Measurements from ENCODE around the gene BICDL2. TPM values are rescaled to one million over a fixed set of nuclear protein-coding genes. Genes with fewer than 3 reads are reported as not detected.
A peak's percentile ranks its signal among the peaks of the same experiment; 100 is the strongest.

The BICDL2 gene
- total RNA-seq, 2 donors from 2014 or later: 132 to 357 TPM

- H3K4me3 ChIP-seq: no peak overlapping the region
- no peaks in the 10 kb centered on the region for H3K9me3 ChIP-seq
- peaks cover 21% of the 10 kb centered on the region for H3K4me1 ChIP-seq
- ATAC-seq: peak; percentile 15
- no peak for DNase-seq
- H3K27ac ChIP-seq: no peak overlapping the region
- peaks cover 0 to 32% of the 10 kb centered on the region in 2 donors for H3K27me3 ChIP-seq
- TF ChIP-seq CTCF (IDR thresholded peaks at IDR 0.05) (no peak), POLR2A (IDR thresholded peaks at IDR 0.05) (no peak)
- intact Hi-C loops (cut with DNase I): no loop called here
- 6 to 22% methylated on average over 9 to 36 of the region's 54 CpGs for WGBS, 2 donors
- no peaks in the 10 kb centered on the region for H3K36me3 ChIP-seq (replicated peaks in 1 of 2; ENCODE audit: insufficient read depth in 1 of 2, low read depth in 2 of 2)
These were observed 10.1 kb upstream of the BICDL2 start for GRCh38 chr16:3046641-3047386.

DNA sequence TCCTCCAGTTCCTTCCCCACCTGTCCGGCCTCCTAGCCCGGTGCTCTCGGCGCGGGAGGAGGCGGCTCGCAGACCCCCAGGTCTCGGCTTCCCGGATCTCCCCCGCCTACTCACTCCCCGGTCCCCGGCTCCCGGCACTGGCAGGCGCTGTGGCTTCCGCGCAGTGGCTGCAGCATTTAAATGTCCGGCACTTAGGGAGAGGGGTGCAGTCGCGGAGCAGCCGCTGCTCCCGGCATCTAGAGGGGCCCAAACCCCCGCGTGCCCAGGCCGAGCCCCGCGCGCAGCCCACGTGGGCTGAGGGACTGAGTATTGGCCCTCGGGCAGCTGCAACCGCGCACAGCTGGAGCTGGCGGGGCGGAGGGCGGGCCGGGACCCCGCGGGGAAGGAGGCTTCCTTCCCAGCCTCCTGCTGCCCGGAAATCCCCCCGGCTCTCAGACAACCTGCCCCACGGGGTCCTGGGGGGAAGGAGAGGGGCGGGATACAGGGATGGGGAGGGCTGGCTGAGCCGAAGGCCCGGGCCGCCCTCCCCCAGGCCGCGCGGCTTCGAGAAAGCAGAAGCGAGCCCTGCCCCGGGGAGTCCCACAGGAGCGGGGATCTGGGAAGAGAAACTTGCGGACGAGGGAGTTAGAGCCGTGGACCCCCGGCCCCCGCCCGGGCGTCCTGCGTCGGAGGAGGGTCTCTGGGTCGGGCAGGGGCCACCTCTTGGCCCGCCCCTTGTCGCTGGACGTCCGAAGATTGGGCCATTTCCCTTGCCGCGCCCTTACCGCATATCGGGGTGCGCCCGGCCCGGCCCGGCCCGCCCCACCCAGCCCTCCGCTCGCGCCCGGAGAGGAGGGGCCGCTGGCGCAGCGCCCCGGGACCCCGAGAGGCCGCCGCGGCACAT lies 9.3 kb upstream of the BICDL2 start, which contains the start of gene MMP25:
Gene MMP25, plus strand, starts transcription at position 804 of the 883 bp plus-strand sequence. CDS start 357 bp downstream, outside the sequence.
- no peaks in the 10 kb centered on the region for H3K9me3 ChIP-seq
- H3K4me3 ChIP-seq: peak within 1 kb of the TSS; percentile 2 to 17
- no peak within 1 kb of the TSS for H3K27ac ChIP-seq
- 0 to 1% methylated on average over 1 to 69 of the region's 86 CpGs for WGBS, 2 donors
- ATAC-seq (peak; percentile 56), DNase-seq (no peak)
- H3K36me3 ChIP-seq (replicated peaks in 1 of 2; ENCODE audit: insufficient read depth in 1 of 2, low read depth in 2 of 2): no peaks in the 10 kb centered on the region
- H3K4me1 ChIP-seq: peaks cover 21% of the 10 kb centered on the region
- no peak for TF ChIP-seq CTCF (IDR thresholded peaks at IDR 0.05)
- TF ChIP-seq POLR2A (IDR thresholded peaks at IDR 0.05): no peak
- intact Hi-C loops (cut with DNase I): no loop called here
- peaks cover 0 to 32% of the 10 kb centered on the region in 2 donors for H3K27me3 ChIP-seq

DNA sequence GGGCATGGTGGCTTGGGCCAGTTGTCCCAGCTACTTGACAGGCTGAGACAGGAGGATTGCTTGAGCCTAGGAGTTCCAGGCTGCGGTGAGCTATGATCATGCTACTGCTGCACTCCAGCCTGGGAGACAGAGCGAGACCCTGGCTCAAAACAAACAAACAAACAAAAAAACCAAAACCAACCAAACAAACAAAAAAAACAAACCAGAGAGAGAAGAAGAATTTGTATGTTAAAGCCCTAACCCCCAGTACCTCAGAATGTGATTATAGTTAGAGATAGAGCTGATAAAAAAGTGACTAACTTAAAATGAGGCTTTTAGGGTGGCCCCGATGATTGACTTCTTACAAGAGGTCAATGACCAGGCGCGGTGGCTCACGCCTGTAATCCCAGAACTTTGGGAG lies 8.0 kb upstream of the BICDL2 start:
- DNase-seq (no peak), ATAC-seq (no peak)
- Histone ChIP-seq H3K9me3 (no peaks in the 10 kb centered on the region), H3K4me1 (peaks cover 21% of the 10 kb centered on the region), H3K27ac (no peak overlapping the region), H3K27me3 (peaks cover 0 to 32% of the 10 kb centered on the region in 2 donors), H3K36me3 (replicated peaks in 1 of 2; ENCODE audit: insufficient read depth in 1 of 2, low read depth in 2 of 2) (no peaks in the 10 kb centered on the region), H3K4me3 (no peak overlapping the region)
- 89 to 94% methylated on average over 6 of the region's 6 CpGs for WGBS, 2 donors
- TF ChIP-seq POLR2A (IDR thresholded peaks at IDR 0.05): no peak
- no peak for TF ChIP-seq CTCF (IDR thresholded peaks at IDR 0.05)
- intact Hi-C loops (cut with DNase I): no loop called here

DNA sequence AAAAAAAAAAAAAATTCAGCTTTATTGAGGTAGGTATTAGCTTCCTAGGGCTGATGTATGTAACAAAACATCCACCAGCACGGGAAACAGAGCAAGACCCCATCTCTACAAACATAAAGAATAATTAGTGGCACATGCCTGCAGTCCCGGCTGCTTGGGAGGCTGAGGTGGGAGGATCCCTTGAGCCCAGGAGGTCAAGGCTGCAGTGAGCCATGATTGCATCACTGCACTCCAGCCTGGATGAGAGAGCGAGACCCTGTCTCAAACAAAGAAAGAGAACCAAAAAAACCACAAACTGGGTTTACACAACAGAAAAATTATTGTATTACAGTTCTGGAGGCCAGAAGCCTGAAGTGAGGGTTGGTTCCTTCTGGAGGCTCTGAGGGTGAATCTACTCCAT lies 5.6 kb upstream of the BICDL2 start:
- no peaks in the 10 kb centered on the region for H3K36me3 ChIP-seq (replicated peaks in 1 of 2; ENCODE audit: insufficient read depth in 1 of 2, low read depth in 2 of 2)
- intact Hi-C loops (cut with DNase I): no loop called here
- peaks cover 0 to 28% of the 10 kb centered on the region in 2 donors for H3K27me3 ChIP-seq
- DNase-seq (no peak), ATAC-seq (no peak)
- 86 to 89% methylated on average over 3 of the region's 3 CpGs for WGBS, 2 donors
- H3K27ac ChIP-seq: no peak overlapping the region
- no peaks in the 10 kb centered on the region for H3K9me3 ChIP-seq
- H3K4me3 ChIP-seq: no peak overlapping the region
- peaks cover 37% of the 10 kb centered on the region for H3K4me1 ChIP-seq
- no peak for TF ChIP-seq POLR2A (IDR thresholded peaks at IDR 0.05)

DNA sequence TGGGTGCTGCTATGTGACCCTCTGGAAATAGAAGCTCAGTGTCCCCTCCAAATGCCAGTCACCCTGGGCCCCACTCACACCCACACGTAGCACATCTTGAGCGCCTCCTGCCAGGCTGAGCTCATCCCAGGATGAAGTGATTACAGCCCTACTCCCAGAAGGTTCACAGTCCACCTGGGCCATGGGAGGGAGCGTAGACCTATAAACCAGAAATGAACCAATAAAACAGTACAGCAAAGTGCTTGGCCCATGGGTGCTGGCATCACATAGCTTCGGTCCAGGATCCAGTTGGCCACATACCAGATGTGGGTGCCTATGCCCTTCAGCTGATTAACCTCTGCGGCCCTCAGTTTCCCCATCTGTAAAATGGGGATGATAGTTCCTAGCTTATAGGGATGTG lies 2.2 kb upstream of the BICDL2 start:
- 89 to 94% methylated on average over 5 of the region's 5 CpGs for WGBS, 2 donors
- H3K9me3 ChIP-seq: no peaks in the 10 kb centered on the region
- no peak overlapping the region for H3K27ac ChIP-seq
- H3K4me3 ChIP-seq: no peak overlapping the region
- peaks cover 40% of the 10 kb centered on the region for H3K4me1 ChIP-seq
- H3K36me3 ChIP-seq (replicated peaks in 1 of 2; ENCODE audit: insufficient read depth in 1 of 2, low read depth in 2 of 2): no peaks in the 10 kb centered on the region
- intact Hi-C loops (cut with DNase I): no loop called here
- TF ChIP-seq POLR2A (IDR thresholded peaks at IDR 0.05) (no peak), CTCF (IDR thresholded peaks at IDR 0.05) (no peak)
- ATAC-seq (no peak), DNase-seq (no peak)
- no peaks in the 10 kb centered on the region for H3K27me3 ChIP-seq

All from body of pancreas (tissue), 4 donors.